ENCODE results near the gene DDX10.

Gene DDX10

DNA sequence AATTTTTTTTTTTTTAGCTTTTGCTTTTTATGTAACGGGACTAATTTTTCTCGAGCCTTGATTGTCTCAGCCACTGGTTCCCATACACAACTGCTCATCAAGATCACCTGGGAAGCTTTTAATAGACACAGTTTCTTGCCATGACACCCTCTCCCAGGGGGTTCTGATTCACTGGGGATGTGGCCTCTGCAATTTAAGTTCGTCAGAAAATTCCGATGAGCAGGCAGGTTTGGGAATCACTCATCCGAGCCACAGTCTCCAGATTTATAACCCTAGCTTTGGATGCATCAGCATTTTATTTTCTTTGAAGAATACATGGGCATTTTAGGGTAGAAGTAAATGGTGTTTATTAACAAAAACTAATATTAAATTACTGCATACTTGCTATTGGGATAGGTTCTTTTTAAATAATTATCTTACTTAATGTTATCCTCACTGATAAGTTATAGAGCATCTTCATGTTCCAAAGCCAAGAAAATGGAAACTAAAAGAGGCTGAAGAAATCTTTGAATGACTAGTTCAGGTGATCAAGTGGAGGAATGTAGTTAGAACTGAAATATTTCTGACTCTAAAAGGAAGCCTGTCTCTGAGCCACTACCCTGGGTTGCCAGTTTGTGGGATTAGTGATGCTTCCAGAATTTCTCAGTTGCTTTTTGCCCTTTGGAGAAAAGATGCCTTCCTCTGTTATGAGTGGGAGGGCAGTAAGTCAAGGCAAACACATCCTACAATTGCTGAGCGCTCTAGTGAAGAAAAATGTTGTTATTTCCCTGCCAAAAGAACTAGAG is 319.0 kb downstream of the DDX10 start:
- no peak for DNase-seq (ENCODE audit: low read depth in 2 of 2)

DNA sequence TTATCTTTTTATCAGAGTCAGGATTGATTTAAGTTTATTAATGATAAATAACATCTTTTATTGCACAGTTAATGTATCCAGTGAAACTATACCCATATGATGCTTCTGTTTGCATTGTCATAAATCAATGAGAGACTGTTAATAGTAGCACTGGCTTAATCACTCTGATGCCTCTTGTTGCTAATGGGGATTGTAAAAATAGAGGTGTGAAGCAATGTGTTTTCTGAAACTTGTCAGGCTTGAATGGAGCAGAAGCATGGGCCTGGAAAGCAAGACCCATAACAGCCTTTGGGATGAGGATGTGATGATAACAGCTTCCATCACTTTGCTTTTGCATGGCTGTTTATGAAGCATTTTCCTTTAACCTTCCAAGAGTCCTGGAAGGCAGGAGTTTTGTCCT is 319.7 kb downstream of the DDX10 start:
- no peak for DNase-seq (ENCODE audit: low read depth in 2 of 2)

DNA sequence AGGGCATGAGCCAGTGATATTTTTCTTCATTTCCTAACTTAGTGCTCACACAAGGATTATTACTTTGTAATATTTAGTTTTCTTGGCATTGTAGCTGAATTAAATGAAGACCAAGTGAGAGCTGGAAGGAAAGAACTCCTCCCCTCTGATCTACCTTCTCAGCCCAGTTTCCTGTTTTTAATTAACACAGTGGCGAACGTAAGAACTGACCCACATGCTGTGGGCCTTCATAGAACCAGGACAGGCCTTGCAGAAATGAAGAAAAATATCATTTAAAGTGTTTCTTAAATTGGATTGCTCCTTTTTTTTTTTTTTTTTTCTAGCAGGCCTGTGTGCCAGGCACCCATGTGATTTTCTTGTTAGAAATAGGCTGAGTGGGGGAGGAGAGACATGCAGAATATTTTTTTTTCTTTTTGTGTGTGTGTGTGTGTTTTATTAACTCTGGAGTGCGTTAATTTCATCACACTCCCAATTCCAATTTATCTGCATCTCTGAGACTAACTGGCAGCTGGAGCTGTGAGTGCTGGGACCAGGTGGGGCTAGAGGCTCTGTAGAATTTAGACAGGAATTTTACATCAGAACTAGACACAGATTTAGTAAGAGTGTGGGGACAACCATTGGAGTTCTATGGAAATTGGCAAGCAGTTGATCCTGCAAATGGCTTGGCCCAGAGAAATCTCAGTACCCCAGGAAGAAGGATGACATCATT is 320.5 kb downstream of the DDX10 start:
- DNase-seq (ENCODE audit: low read depth in 2 of 2): no peak

DNA sequence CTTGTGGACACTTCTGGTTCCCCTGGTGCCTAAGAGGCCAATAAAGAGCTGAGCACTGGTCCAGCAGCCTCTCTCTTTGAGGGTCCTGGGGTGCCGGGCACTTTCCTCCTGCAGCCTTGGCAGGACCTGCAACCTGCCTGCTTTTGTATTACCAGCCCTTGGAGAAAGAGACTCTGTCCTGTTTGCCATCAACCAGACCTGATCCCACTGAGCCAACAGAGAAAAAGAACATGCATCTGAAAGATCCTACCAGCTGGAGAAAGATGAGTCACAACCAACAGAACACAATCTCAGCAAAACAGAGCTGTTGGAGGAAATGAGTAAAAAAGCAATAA is 321.0 kb downstream of the DDX10 start:
- DNase-seq (ENCODE audit: low read depth in 2 of 2): no peak

Data from stimulated activated CD4-positive, alpha-beta T cell treated with anti-CD3 and anti-CD28 coated beads, Interleukin-15, amount 100 ng/mL, for 48 hours (primary cell).